Measurements from ENCODE around the gene COPG2. TPM values are rescaled to one million over a fixed set of nuclear protein-coding genes. Genes with fewer than 3 reads are reported as not detected.

COPG2 gene
- 23.5 and 30.1 TPM in 2 replicates for total RNA-seq

GRCh38 chr7:130668258-130669084, at the start of gene COPG2:
TSS of gene COPG2 (minus strand) at chr7:130668748. CDS start at chr7:130668668, 80 bp downstream.

GRCh38 chr7:130491841-130492522, 176.6 kb downstream of the COPG2 start, which contains the start of gene MEST:
TSS of gene MEST (plus strand) at chr7:130492085. CDS start at chr7:130492314, 229 bp downstream.

Small RNA genes lying within 50 kb of the gene (small RNA-seq; reads per million reads assigned to genes)
- gene MIR335, result not detected
- gene RF02148, result not detected
- not detected for gene RF02149
- gene RF02150, result not detected
- gene RNA5SP246, result 4.1 reads per million, percentile 75 among the genes with 10 or more reads in this experiment

Other genes with a start within 250 kb of the COPG2 start
- gene CEP41, start 227.7 kb downstream of the COPG2 start, total RNA-seq, result 14.0 and 19.7 TPM in 2 replicates
- 7.2 and 9.2 TPM in 2 replicates for gene MEST, start 176.7 kb downstream of the COPG2 start, total RNA-seq
- gene TSGA13, start 17.8 kb upstream of the COPG2 start, total RNA-seq, result not detected in 2 replicates
- gene KLF14, start 65.5 kb upstream of the COPG2 start, total RNA-seq, result not detected in 2 replicates

All from thoracic aorta endothelial cell (primary cell).